NOMO-1 (cell line): ENCODE data around the gene NUP62.
"Not testable (repeated sequence)": the region's sequence is repeated elsewhere in the genome, so short reads cannot be mapped to it uniquely, and the experiment has no call there.

Source experiments
- DNase-seq, 2 experiments: peaks; one replicate each; lab custom pipeline; 2025; ENCODE audit not compliant: unreplicated experiment in 2 of 2; lab: John Stamatoyannopoulos, UW

The NUP62 gene, protein sequence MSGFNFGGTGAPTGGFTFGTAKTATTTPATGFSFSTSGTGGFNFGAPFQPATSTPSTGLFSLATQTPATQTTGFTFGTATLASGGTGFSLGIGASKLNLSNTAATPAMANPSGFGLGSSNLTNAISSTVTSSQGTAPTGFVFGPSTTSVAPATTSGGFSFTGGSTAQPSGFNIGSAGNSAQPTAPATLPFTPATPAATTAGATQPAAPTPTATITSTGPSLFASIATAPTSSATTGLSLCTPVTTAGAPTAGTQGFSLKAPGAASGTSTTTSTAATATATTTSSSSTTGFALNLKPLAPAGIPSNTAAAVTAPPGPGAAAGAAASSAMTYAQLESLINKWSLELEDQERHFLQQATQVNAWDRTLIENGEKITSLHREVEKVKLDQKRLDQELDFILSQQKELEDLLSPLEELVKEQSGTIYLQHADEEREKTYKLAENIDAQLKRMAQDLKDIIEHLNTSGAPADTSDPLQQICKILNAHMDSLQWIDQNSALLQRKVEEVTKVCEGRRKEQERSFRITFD

GRCh38 chr19:49929121-49929610, at the start of gene NUP62, which contains the start of gene ATF5:
Gene NUP62 (minus strand): TSS chr19:49929504. CDS start chr19:49909807, 19,697 bp downstream.
Gene ATF5 (plus strand): TSS chr19:49929205. CDS start chr19:49930851, 1,646 bp downstream.
- peak; percentile 85 to 94 for DNase-seq

DNA sequence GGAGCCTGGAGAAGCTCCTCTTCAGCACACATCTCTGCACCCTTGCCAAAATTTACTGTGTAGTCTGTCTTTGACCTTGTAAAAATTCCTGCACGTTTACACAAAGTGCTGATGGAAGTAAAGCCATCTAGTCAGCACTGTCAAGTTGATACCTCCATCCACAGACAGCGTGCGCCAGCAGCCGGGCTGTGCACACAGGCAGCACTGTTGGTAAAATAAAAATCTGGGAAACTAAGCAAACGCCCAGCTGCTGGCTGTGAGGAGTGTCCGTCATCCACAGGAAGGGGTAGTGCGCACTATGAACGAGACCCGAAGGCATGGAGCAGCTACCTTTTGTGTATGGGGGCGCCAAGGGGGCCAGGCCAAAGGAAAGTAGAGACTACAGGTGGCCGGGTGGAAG, 49.0 kb upstream of the NUP62 start:
- DNase-seq = no peak

- DNase-seq = no peak
Measured at GRCh38 chr19:49977881-49978280, 48.6 kb upstream of the NUP62 start.

DNA sequence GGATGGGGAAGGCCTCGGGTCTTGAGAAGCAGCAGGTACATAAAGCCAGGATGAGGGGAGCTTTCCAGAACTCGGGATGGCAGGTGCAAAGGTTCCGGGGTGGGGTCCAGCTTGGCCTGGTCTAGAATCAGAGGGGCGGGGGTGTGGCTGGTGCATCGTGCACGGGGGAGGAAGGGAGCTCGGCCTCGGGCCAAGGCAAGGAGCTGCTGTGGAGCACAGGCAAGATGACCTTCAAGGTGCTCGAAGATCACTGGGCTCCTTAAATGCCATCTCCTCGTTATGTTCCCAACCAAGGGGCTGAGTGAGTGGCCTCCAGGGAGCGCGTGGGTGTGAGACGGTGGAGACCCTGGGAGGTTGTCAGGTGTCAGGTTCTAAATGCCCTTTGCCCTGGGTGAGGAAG, 47.8 kb upstream of the NUP62 start:
- DNase-seq = no peak

- no peak for DNase-seq
Measured at GRCh38 chr19:49976496-49976895, 47.2 kb upstream of the NUP62 start.

DNA sequence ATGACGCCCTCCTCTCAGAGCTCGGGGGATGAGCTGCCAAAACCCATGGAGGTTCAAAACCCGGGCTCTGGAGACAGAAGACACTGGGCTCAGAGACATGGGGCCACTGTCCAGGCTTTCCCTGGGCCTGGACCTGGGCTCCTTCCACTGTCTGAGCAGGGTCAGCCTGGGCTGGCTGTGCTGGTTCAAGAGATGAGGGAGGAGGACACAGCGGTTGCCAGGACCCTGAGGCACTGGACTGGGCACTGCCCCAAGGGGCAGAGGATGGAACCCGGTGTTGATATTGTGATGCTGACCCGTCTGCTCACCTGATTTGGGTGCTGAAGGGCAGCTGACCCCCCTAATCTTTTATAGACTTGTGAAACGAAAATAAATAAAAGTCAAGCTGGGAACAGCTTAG, 45.7 kb upstream of the NUP62 start:
- DNase-seq = no peak

GRCh38 chr19:49973987-49974386, 44.7 kb upstream of the NUP62 start:
- no peak for DNase-seq

GRCh38 chr19:49972841-49973240, 43.5 kb upstream of the NUP62 start:
- no peak for DNase-seq

GRCh38 chr19:49971991-49972411, 42.7 kb upstream of the NUP62 start:
- no peak for DNase-seq

GRCh38 chr19:49969355-49969754, 40.1 kb upstream of the NUP62 start:
- not testable (repeated sequence) for DNase-seq

DNA sequence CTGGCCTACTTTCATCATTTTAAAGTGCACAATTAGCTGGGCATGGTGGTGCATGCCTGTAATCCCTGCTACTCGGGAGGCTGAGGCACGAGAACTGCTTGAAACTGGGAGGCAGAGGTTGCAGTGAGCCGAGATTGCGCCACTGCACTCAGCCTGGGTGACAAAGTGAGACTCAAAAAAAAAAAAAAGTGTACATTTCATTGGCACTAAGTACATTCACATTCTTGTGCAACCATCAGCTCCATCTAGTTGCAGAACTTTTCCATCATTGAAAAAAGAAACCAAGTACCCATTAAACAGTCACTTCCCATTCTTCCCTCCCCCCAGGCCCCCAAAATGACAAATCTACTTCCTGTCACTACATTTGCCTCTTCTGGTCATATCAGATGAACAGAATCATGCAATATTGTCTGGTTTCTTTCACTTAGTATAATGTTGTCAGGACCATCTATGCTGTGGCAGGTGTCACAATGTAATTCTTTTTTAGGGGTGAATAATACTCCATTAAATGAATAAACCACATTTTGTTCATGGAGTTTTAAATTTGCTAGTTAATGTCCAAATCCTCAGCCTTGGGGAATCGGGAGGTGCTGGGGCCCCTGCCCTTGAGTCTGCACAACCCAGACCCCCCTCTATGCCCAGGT, 39.1 kb upstream of the NUP62 start:
- peak; percentile 29 to 78 for DNase-seq

GRCh38 chr19:49960980-49961379, 31.7 kb upstream of the NUP62 start, which contains the start of gene SIGLEC11:
Gene SIGLEC11 (minus strand): TSS chr19:49961172. CDS start chr19:49961081, 91 bp downstream.
- not testable (repeated sequence) for DNase-seq

- not testable (repeated sequence) for DNase-seq
Measured at GRCh38 chr19:49959892-49960291, 30.6 kb upstream of the NUP62 start.

GRCh38 chr19:49958596-49958995, 29.3 kb upstream of the NUP62 start:
- not testable (repeated sequence) for DNase-seq

DNA sequence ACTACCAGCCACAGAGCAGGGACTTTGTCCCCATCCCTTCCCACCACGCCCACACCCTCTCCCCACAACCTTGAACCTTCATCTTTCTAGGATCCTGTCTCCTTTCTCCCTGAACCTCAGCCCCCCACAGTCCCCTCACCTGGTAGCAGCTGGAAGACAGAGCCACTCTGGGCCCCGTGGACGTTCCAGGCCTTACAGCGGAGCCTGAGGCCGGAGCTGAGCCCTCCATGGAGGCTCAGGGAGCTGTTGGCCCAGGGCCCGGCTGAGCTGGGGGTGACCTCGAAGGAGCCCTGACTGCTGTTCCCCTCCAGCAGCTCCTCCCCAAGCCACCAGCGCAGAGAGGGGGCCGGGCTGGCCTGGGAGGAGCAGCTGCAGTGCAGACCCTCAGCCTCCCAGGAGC, 28.8 kb upstream of the NUP62 start:
- not testable (repeated sequence) for DNase-seq

- DNase-seq = no peak
Measured at GRCh38 chr19:49957262-49957915, 28.1 kb upstream of the NUP62 start.

GRCh38 chr19:49956115-49956495, 26.8 kb upstream of the NUP62 start:
- no peak for DNase-seq

- DNase-seq = no peak
Measured at GRCh38 chr19:49954933-49955332, 25.6 kb upstream of the NUP62 start.

DNA sequence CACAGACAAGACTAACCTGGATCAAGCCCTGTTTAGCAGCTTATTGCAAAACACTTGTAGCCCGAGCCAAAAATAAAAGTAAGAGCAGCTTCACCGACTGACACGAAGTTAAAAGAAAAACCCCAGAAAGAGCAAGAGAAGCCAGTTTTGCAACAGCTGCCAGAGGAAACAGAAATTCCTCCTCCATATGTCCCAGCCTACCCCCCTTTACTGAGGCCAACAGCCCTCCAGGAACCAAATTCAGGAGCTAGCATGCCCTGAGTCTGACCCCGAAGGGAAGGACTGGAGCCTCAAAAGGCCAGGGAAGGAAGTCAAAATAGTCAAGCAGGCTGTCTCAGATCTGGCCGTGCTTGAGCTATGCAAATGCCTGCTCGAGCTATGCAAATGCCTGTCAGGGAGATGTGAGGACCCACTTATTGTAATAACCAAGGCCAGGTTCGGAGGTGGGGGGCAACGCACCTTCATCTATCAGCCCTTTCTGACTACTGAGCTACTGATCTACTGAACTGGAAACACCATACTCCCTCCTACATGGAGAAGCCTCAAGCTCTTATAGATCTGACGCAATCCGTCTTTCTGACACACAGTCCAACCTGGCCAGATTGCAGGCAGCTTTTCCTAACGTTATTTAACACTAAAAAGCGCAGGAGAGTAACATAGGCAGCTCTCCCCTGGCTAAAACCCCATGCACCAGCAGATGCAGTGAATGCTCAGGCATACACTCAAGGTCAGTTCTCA, 25.0 kb upstream of the NUP62 start:
- peak; percentile 59 for DNase-seq

DNA sequence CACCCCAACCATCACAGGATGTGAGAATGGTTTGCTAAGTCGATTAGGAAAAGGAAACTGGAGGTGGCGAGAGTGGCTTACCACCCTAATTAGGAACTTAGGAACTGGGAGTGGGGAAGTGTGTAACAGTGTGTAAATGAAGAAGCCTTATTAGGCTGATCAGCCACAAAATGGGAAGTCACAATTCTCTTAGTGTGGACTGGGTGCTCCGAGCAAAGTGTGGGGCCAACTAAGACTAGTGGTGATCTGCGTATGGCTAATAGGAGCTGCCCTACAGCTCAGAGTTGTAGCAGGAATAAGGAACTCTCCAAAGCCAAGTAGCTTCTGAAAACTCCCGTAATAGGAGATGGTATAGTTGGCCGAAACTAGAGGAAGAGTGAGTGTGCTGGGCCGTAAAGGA, 24.1 kb upstream of the NUP62 start:
- peak; percentile 41 to 55 for DNase-seq
